GM12864 (cell line): ENCODE results near the gene CYP27B1.

ENCODE experiments used
- DNase-seq: peaks from one replicate; pipeline ENCODE4 v3.0.0-alpha.2; 2011; ENCODE audit warnings: low read depth
- H3K4me3 ChIP-seq: 2 replicates; pipeline ENCODE4 v1.5.1; 2011; ENCODE audit warnings: mild to moderate bottlenecking, low read depth, low read length, control low read depth
- CTCF ChIP-seq: IDR thresholded peaks from 2 replicates; pipeline ENCODE4 v1.5.1; 2011; ENCODE audit warnings: low read depth, mild to moderate bottlenecking, moderate library complexity, low read length, control low read depth, inconsistent platforms; ENCODE audit errors: missing control alignments

The CYP27B1 gene

GRCh38 chr12:57761391-57761998, 5.4 kb downstream of the CYP27B1 start:
- no peak for DNase-seq
- TF ChIP-seq CTCF = no peak
- no peak overlapping the region for H3K4me3 ChIP-seq

- no peak overlapping the region for H3K4me3 ChIP-seq
- TF ChIP-seq CTCF = no peak
- no peak for DNase-seq
These were observed 6.4 kb downstream of the CYP27B1 start for GRCh38 chr12:57760347-57760982.

GRCh38 chr12:57759360-57759980, 7.4 kb downstream of the CYP27B1 start:
- no peak for DNase-seq
- H3K4me3 ChIP-seq = no peak overlapping the region
- peak; percentile 65 for TF ChIP-seq CTCF

- no peak for DNase-seq
- no peak for TF ChIP-seq CTCF
- H3K4me3 ChIP-seq = no peak overlapping the region
These were observed 8.1 kb downstream of the CYP27B1 start for GRCh38 chr12:57758552-57759359.

- no peak for DNase-seq
- no peak overlapping the region for H3K4me3 ChIP-seq
- TF ChIP-seq CTCF = no peak
These were observed 9.1 kb downstream of the CYP27B1 start for GRCh38 chr12:57757771-57758170.

- DNase-seq = no peak
- peak; percentile 84 for TF ChIP-seq CTCF
- peak overlapping the region; percentile 53 for H3K4me3 ChIP-seq
These were observed 10.2 kb downstream of the CYP27B1 start for GRCh38 chr12:57756406-57757341.
